Activated CD8-positive, alpha-beta memory T cell treated with anti-CD3 and anti-CD28 coated beads, Interleukin-2, amount 10 ng/mL, durations not matched to agents 7 days and 5 days (primary cell): ENCODE results near the gene NELL2. TPM values are rescaled to one million over a fixed set of nuclear protein-coding genes. Genes with fewer than 3 reads are reported as not detected.
"Not testable (repeated sequence)": the region's sequence is repeated elsewhere in the genome, so short reads cannot be mapped to it uniquely, and the experiment has no call there.

ENCODE experiments used
- ATAC-seq: fragments of 150-1000 bp; cut with Tn5 transposase; one replicate; pipeline ENCODE4 v1.10.0; 2021; ENCODE audit warnings: moderate library complexity
- CTCF ChIA-PET: fragments of 350-600 bp; sonication (Branson Sonifier 250); formaldehyde crosslinking; loops from one replicate; lab custom pipeline; 2021; ENCODE audit warnings: antibody characterized with exemption; lab: Charles Lee
- DNase-seq: peaks from one replicate; pipeline ENCODE4 v3.0.0-alpha.2; 2020
- H3K27ac Mint-ChIP-seq: one replicate; pipeline ENCODE4 v1.8.0; 2021; ENCODE audit warnings: mild to moderate bottlenecking, mixed read lengths
- H3K27me3 Mint-ChIP-seq: one replicate; pipeline ENCODE4 v1.8.0; 2021; ENCODE audit warnings: mixed read lengths
- H3K36me3 Mint-ChIP-seq: one replicate; pipeline ENCODE4 v1.8.0; 2021; ENCODE audit warnings: mild to moderate bottlenecking, mixed read lengths
- H3K4me1 Mint-ChIP-seq: one replicate; pipeline ENCODE4 v1.8.0; 2021; ENCODE audit warnings: mixed read lengths
- H3K4me3 Mint-ChIP-seq: one replicate; pipeline ENCODE4 v1.8.0; 2021; ENCODE audit warnings: mild to moderate bottlenecking, moderate library complexity, mixed read lengths
- H3K9me3 Mint-ChIP-seq: one replicate; pipeline ENCODE4 v1.8.0; 2022; ENCODE audit warnings: low read depth, mixed read lengths
- total RNA-seq, 2 experiments: library from RNA; stranded (reverse); gene quantifications; one replicate each; pipeline ENCODE4 v1.2.3, GENCODE V29; 2021

NELL2 gene
- total RNA-seq, 2 experiments from 2014 or later = 22.7 to 76.9 TPM

DNA sequence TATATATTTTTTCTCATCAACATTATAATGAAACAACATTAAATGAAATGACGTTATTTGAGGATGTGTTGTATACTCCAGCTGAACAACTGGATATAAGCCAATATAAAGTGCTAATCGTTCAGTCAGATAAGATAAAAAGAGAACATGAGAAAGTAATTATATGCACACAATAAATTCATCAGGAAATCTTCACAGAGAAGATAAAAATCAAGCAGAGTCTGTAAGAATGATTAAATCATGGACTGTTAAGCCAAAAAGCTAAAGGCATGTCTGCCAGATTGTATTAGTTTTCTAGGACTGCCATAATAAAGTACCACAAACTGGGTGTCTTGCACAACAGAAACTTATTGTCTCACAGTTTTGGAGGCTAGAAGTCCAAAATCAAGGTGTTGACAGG, 178.6 kb downstream of the NELL2 start:
- CTCF ChIA-PET = no interaction called here
- DNase-seq (no peak), ATAC-seq (no peak)
- H3K4me1 Mint-ChIP-seq = no peaks in the 10 kb centered on the region
- H3K36me3 Mint-ChIP-seq = no peaks in the 10 kb centered on the region
- H3K9me3 Mint-ChIP-seq = no peaks in the 10 kb centered on the region
- no peak overlapping the region for H3K27ac Mint-ChIP-seq
- no peak overlapping the region for H3K4me3 Mint-ChIP-seq
- no peaks in the 10 kb centered on the region for H3K27me3 Mint-ChIP-seq

DNA sequence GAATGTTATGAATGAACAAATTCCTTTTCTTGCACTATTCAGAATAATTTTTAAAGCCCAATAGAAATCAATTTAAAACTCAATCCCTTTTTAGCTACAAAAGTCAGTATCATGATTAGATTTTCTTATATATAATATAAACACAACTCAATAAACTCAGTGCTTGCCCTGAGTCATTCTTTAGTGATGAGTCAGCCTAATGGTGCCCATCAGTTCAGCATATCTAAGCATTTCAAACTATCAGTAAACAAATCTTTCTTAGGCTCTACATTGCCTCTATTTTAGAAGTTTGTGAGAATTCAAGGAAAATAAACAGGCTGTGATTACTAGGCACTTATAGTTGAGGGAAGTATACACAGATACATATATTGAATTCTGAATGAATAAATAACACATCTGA, 179.6 kb downstream of the NELL2 start:
- H3K4me3 Mint-ChIP-seq = no peak overlapping the region
- H3K27ac Mint-ChIP-seq = no peak overlapping the region
- ATAC-seq = no peak
- H3K36me3 Mint-ChIP-seq = no peaks in the 10 kb centered on the region
- H3K4me1 Mint-ChIP-seq = no peaks in the 10 kb centered on the region
- CTCF ChIA-PET = no interaction called here
- no peaks in the 10 kb centered on the region for H3K27me3 Mint-ChIP-seq
- H3K9me3 Mint-ChIP-seq = no peaks in the 10 kb centered on the region
- DNase-seq = no peak

DNA sequence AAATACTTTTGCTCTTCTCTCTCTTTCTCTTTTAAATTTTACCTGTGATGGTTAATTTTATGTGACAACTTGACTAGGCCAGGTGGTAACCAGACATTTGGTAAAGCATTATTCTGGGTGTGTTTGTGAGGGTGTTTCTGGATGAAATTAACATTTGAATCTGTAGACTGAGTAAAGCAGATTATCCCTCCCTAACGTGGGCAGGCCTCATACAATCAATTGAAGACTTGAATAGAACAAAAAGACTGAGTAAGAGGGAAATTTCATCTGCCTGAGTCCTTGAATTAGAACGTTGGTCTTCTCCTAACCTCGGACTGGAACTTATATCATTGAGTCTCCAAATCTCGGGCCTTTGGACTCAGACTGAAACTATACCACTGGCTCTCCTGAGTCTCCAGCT, 182.1 kb downstream of the NELL2 start:
- no peaks in the 10 kb centered on the region for H3K27me3 Mint-ChIP-seq
- ATAC-seq (no peak), DNase-seq (no peak)
- CTCF ChIA-PET = no interaction called here
- no peaks in the 10 kb centered on the region for H3K4me1 Mint-ChIP-seq
- H3K4me3 Mint-ChIP-seq = no peak overlapping the region
- no peak overlapping the region for H3K27ac Mint-ChIP-seq
- H3K9me3 Mint-ChIP-seq = no peaks in the 10 kb centered on the region
- H3K36me3 Mint-ChIP-seq = no peaks in the 10 kb centered on the region

- Mint-ChIP-seq H3K27ac (no peak overlapping the region), H3K27me3 (no peaks in the 10 kb centered on the region)
- CTCF ChIA-PET = no interaction called here
Measured at GRCh38 chr12:44689587-44689986, 186.5 kb downstream of the NELL2 start.

DNA sequence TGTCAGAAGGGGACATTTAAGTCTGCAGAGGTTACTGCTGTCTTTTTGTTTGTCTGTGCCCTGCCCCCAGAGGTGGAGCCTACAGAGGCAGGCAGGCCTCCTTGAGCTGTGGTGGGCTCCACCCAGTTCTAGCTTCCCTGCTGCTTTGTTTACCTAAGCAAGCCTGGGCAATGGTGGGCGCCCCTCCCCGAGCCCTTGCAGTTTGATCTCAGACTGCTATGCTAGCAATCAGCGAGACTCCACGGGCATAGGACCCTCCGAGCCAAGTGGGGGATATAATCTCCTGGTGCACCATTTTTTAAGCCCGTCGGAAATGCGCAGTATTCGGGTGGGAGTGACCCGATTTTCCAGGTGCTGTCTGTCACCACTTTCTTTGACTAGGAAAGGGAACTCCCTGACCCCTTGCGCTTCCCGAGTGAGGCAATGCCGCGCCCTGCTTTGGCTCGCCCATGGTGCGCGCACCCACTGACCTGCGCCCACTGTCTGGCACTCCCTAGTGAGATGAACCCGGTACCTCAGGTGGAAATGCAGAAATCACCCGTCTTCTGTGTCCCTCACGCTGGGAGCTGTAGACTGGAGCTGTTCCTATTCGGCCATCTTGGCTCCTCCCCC, 189.2 kb downstream of the NELL2 start:
- H3K36me3 Mint-ChIP-seq, H3K4me3 Mint-ChIP-seq, H3K27ac Mint-ChIP-seq, H3K9me3 Mint-ChIP-seq, DNase-seq, H3K4me1 Mint-ChIP-seq, H3K27me3 Mint-ChIP-seq, ATAC-seq: not testable (repeated sequence)
- CTCF ChIA-PET = interaction anchor here (1.6 kb wide), 1 partner anchor 262 kb away, joined by 3 read pairs; no protein-coding TSS in a partner anchor

More at GRCh38 chr12:44689587-44689986, 186.5 kb downstream of the NELL2 start:
- Mint-ChIP-seq H3K9me3 (peaks cover 2% of the 10 kb centered on the region), H3K36me3 (no peaks in the 10 kb centered on the region), H3K4me3 (no peak overlapping the region), H3K4me1 (no peaks in the 10 kb centered on the region)
- no peak for DNase-seq
- no peak for ATAC-seq

GRCh38 chr12:44677724-44678123, 198.4 kb downstream of the NELL2 start:
- no peak for DNase-seq
- H3K4me3 Mint-ChIP-seq = no peak overlapping the region
- ATAC-seq = no peak
- CTCF ChIA-PET = interaction anchor here (1.2 kb wide), 1 partner anchor 271 kb away, joined by 3 read pairs; no protein-coding TSS in a partner anchor
- no peaks in the 10 kb centered on the region for H3K4me1 Mint-ChIP-seq
- no peaks in the 10 kb centered on the region for H3K9me3 Mint-ChIP-seq
- no peaks in the 10 kb centered on the region for H3K36me3 Mint-ChIP-seq
- no peaks in the 10 kb centered on the region for H3K27me3 Mint-ChIP-seq
- H3K27ac Mint-ChIP-seq = no peak overlapping the region

DNA sequence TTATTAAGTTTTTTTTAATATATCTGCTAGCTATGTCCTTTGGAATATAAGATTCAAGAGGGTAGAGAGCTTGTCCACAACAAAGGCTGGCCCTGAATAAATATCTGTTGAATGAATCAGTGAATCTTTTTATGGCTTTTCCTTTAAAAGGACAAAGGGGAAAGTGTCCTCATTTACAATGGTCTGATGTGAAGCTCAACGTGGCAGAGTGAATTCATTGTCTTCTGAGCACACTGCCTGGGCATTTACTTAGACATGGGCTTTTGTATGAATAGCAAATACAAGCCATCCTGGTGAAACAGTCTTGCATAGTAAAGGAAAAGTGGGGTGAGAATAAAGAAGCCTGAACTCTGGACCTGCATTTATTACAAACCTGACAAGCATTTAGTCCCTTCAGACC, 201.2 kb downstream of the NELL2 start:
- Mint-ChIP-seq H3K27me3 (no peaks in the 10 kb centered on the region), H3K4me3 (no peak overlapping the region), H3K36me3 (peaks cover 12% of the 10 kb centered on the region), H3K9me3 (peaks cover 13% of the 10 kb centered on the region), H3K27ac (no peak overlapping the region), H3K4me1 (no peaks in the 10 kb centered on the region)
- no peak for ATAC-seq
- CTCF ChIA-PET = interaction anchor here (1.3 kb wide), 1 partner anchor 274 kb away, joined by 3 read pairs; no protein-coding TSS in a partner anchor
- DNase-seq = no peak

- Mint-ChIP-seq H3K27ac (no peak overlapping the region), H3K36me3 (peaks cover 19% of the 10 kb centered on the region), H3K27me3 (no peaks in the 10 kb centered on the region), H3K9me3 (peaks cover 13% of the 10 kb centered on the region), H3K4me3 (no peak overlapping the region), H3K4me1 (no peaks in the 10 kb centered on the region)
- no peak for ATAC-seq
- DNase-seq = no peak
- CTCF ChIA-PET = interaction anchor here (0.6 kb wide), 1 partner anchor 335 kb away, joined by 3 read pairs; no protein-coding TSS in a partner anchor
Measured at GRCh38 chr12:44673811-44674210, 202.3 kb downstream of the NELL2 start.

- no peak overlapping the region for H3K4me3 Mint-ChIP-seq
- CTCF ChIA-PET = no interaction called here
- H3K36me3 Mint-ChIP-seq = peaks cover 19% of the 10 kb centered on the region
- no peaks in the 10 kb centered on the region for H3K27me3 Mint-ChIP-seq
- no peak overlapping the region for H3K27ac Mint-ChIP-seq
- ATAC-seq (no peak), DNase-seq (no peak)
- no peaks in the 10 kb centered on the region for H3K4me1 Mint-ChIP-seq
- H3K9me3 Mint-ChIP-seq = peaks cover 13% of the 10 kb centered on the region
Measured at GRCh38 chr12:44672042-44672441, 204.1 kb downstream of the NELL2 start.

GRCh38 chr12:44668443-44668842, 207.7 kb downstream of the NELL2 start:
- H3K36me3 Mint-ChIP-seq = peaks cover 19% of the 10 kb centered on the region
- CTCF ChIA-PET = no interaction called here
- H3K27me3 Mint-ChIP-seq = no peaks in the 10 kb centered on the region
- H3K4me3 Mint-ChIP-seq = no peak overlapping the region
- no peak overlapping the region for H3K27ac Mint-ChIP-seq
- H3K9me3 Mint-ChIP-seq = peaks cover 13% of the 10 kb centered on the region
- no peak for DNase-seq
- no peaks in the 10 kb centered on the region for H3K4me1 Mint-ChIP-seq
- ATAC-seq = no peak

DNA sequence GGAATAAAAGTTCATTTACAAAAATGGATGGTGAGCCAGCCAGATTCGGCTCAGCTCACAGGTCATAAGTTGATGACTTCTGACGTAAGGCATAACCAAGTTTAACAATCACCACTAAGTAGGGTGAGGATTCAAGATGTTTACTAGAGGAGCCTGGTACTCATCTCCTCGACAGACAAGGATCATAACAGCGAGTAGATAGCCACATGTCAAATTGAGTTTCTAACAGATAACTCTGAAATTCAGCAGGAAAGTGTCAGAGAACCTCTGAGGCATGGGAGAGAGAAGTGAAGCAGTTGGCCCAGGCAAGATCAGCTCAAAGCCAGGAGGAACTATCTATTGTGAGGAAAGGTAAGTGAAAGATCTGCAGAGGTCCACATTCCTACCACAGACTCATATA, 208.7 kb downstream of the NELL2 start:
- no peak overlapping the region for H3K4me3 Mint-ChIP-seq
- peaks cover 13% of the 10 kb centered on the region for H3K9me3 Mint-ChIP-seq
- H3K4me1 Mint-ChIP-seq = no peaks in the 10 kb centered on the region
- CTCF ChIA-PET = no interaction called here
- ATAC-seq (no peak), DNase-seq (no peak)
- no peaks in the 10 kb centered on the region for H3K27me3 Mint-ChIP-seq
- no peak overlapping the region for H3K27ac Mint-ChIP-seq
- peaks cover 19% of the 10 kb centered on the region for H3K36me3 Mint-ChIP-seq

- DNase-seq (no peak), ATAC-seq (no peak)
- H3K4me3 Mint-ChIP-seq = no peak overlapping the region
- no peak overlapping the region for H3K27ac Mint-ChIP-seq
- no peaks in the 10 kb centered on the region for H3K9me3 Mint-ChIP-seq
- H3K4me1 Mint-ChIP-seq = no peaks in the 10 kb centered on the region
- CTCF ChIA-PET = no interaction called here
- peaks cover 7% of the 10 kb centered on the region for H3K36me3 Mint-ChIP-seq
- no peaks in the 10 kb centered on the region for H3K27me3 Mint-ChIP-seq
Measured at GRCh38 chr12:44663291-44663690, 212.8 kb downstream of the NELL2 start.

- no peak for DNase-seq
- no peak for ATAC-seq
- no peaks in the 10 kb centered on the region for H3K9me3 Mint-ChIP-seq
- peaks cover 9% of the 10 kb centered on the region for H3K36me3 Mint-ChIP-seq
- H3K4me3 Mint-ChIP-seq = no peak overlapping the region
- H3K4me1 Mint-ChIP-seq = peaks cover 12% of the 10 kb centered on the region
- H3K27me3 Mint-ChIP-seq = no peaks in the 10 kb centered on the region
- H3K27ac Mint-ChIP-seq = no peak overlapping the region
- CTCF ChIA-PET = no interaction called here
Measured at GRCh38 chr12:44655846-44656245, 220.3 kb downstream of the NELL2 start.
